Sigmoid colon (tissue), 7 donors: Measurements from ENCODE around the gene PPM1M. TPM values are rescaled to one million over a fixed set of nuclear protein-coding genes. Genes with fewer than 3 reads are reported as not detected.

Experiments
- DNase-seq: peaks from one replicate; pipeline ENCODE4 v3.0.0-alpha.2; 2019
- H3K27ac ChIP-seq, 4 donors: fragments of 200-600 bp; sonication (generic); one replicate each; pipeline ENCODE4 v1.5.1; 2016 to 2019; ENCODE audit warnings: mild to moderate bottlenecking in 1 of 4
- H3K27me3 ChIP-seq, 3 donors: fragments of 200-600 bp; sonication (generic); one replicate each; pipeline ENCODE4 v1.5.1; 2019; ENCODE audit warnings: mild to moderate bottlenecking in 1 of 3
- H3K36me3 ChIP-seq, 4 donors: fragments of 200-600 bp; sonication (generic); one replicate each; pipeline ENCODE4 v1.5.1; 2016 to 2019
- H3K4me1 ChIP-seq, 4 donors: fragments of 200-600 bp; sonication (generic); one replicate each; pipeline ENCODE4 v1.5.1; 2017 to 2019
- H3K4me3 ChIP-seq, 4 donors: fragments of 200-600 bp; sonication (generic); one replicate each; pipeline ENCODE4 v1.5.1; 2017 to 2019; ENCODE audit warnings: mild to moderate bottlenecking in 2 of 4, moderate library complexity in 1 of 4
- H3K9me3 ChIP-seq, 4 donors: fragments of 200-600 bp in 3 of 4; sonication (generic) in 3 of 4; one replicate each; pipeline versions ENCODE4 v1.5.1 to v1.6.1; 2013 to 2019
- CTCF ChIP-seq, 4 experiments: fragments of 450-650 bp in 3 of 4; fragments of 200-600 bp in 1 of 4; IDR thresholded peaks; one replicate each; pipeline ENCODE4 v1.5.1; 2016 to 2019; ENCODE audit warnings: antibody characterized with exemption in 4 of 4, mild to moderate bottlenecking in 3 of 4, moderate library complexity in 2 of 4
- EP300 ChIP-seq, 4 donors: sonication (generic); formaldehyde crosslinking; IDR thresholded peaks; one replicate each; pipeline ENCODE4 v1.6.1; 2017; ENCODE audit warnings: antibody characterized with exemption in 4 of 4
- POLR2A ChIP-seq, 2 donors: fragments of 450-650 bp; IDR thresholded peaks; one replicate each; pipeline ENCODE4 v1.6.1; 2016; ENCODE audit warnings: antibody characterized with exemption in 2 of 2, mild to moderate bottlenecking in 2 of 2, moderate library complexity in 2 of 2
- POLR2AphosphoS5 ChIP-seq, 4 donors: sonication (generic); formaldehyde crosslinking; IDR thresholded peaks; one replicate each; pipeline ENCODE4 v1.6.1; 2017; ENCODE audit warnings: antibody characterized with exemption in 4 of 4
- WGBS, 2 donors: extraction: QIAGEN DNeasy Blood & Tissue Kit; methylation state at CpG; one replicate each; pipeline ENCODE4 v1.1.7; 2013; 5-methylcytosine and 5-hydroxymethylcytosine counted together
- intact Hi-C: fragments of 100-400 bp; cut with DNase I; formaldehyde crosslinking; loops from one replicate; pipeline ENCODE4 v1.15.1; 2023
- polyA plus RNA-seq, 3 donors: library from polyadenylated mRNA; stranded (reverse); fragments of 200-250 nt; gene quantifications; one replicate each; pipeline ENCODE4 v1.2.3, GENCODE V29; 2013
- total RNA-seq, 4 donors: library from RNA; depleted of rRNA; stranded (reverse); fragments of >200 nt; gene quantifications; one replicate each; pipeline ENCODE4 v1.1.0, GENCODE V29; 2016
- donor health status: healthy with polysubstance abuse.
- donor health status: Bipolar disorder and iron deficiency.
- donor health status: healthy.

PPM1M gene
- total and polyA plus RNA-seq, 7 donors: 5.8 to 28.2 (median 21.7) TPM

GRCh38 chr3:52291508-52292181 is 46.1 kb downstream of the PPM1M start:
- no peaks in the 10 kb centered on the region for H3K27me3 ChIP-seq
- no peak overlapping the region for H3K27ac ChIP-seq
- TF ChIP-seq POLR2AphosphoS5 (IDR thresholded peaks at IDR 0.05): no peak
- TF ChIP-seq EP300 (IDR thresholded peaks at IDR 0.05): no peak
- TF ChIP-seq CTCF (IDR thresholded peaks at IDR 0.05): no peak
- TF ChIP-seq POLR2A (IDR thresholded peaks at IDR 0.05): no peak
- H3K4me1 ChIP-seq: peaks cover 0 to 14% (median 8%) of the 10 kb centered on the region in 4 donors
- H3K36me3 ChIP-seq: peaks cover 0 to 24% (median 8%) of the 10 kb centered on the region in 4 donors
- intact Hi-C loops: no loop called here
- H3K9me3 ChIP-seq: no peaks in the 10 kb centered on the region
- WGBS, 2 donors: 50 to 75% methylated on average over 7 of the region's 7 CpGs
- peak; percentile 54 for DNase-seq
- H3K4me3 ChIP-seq: no peak overlapping the region

- no peaks in the 10 kb centered on the region for H3K9me3 ChIP-seq
- H3K27me3 ChIP-seq: no peaks in the 10 kb centered on the region
- H3K4me3 ChIP-seq: no peak overlapping the region
- intact Hi-C loops: no loop called here
- peaks cover 0 to 24% (median 8%) of the 10 kb centered on the region in 4 donors for H3K36me3 ChIP-seq
- 95 to 96% methylated on average over 20 of the region's 20 CpGs for WGBS, 2 donors
- TF ChIP-seq POLR2AphosphoS5 (IDR thresholded peaks at IDR 0.05): no peak
- TF ChIP-seq CTCF (IDR thresholded peaks at IDR 0.05): no peak
- TF ChIP-seq POLR2A (IDR thresholded peaks at IDR 0.05): no peak
- no peak for TF ChIP-seq EP300 (IDR thresholded peaks at IDR 0.05)
- no peak for DNase-seq
- H3K27ac ChIP-seq: no peak overlapping the region
- peaks cover 0 to 6% (median 3%) of the 10 kb centered on the region in 4 donors for H3K4me1 ChIP-seq
These were observed 46.9 kb downstream of the PPM1M start for GRCh38 chr3:52292247-52293065.

GRCh38 chr3:52293491-52294319 is 48.1 kb downstream of the PPM1M start:
- no peaks in the 10 kb centered on the region for H3K9me3 ChIP-seq
- peaks cover 0 to under 1% (median under 1%) of the 10 kb centered on the region in 4 donors for H3K4me1 ChIP-seq
- no peak overlapping the region for H3K4me3 ChIP-seq
- intact Hi-C loops: no loop called here
- no peak overlapping the region for H3K27ac ChIP-seq
- DNase-seq: no peak
- 92% methylated on average over 17 of the region's 17 CpGs for WGBS, 2 donors
- H3K27me3 ChIP-seq: no peaks in the 10 kb centered on the region
- TF ChIP-seq CTCF (IDR thresholded peaks at IDR 0.05) (no peak), POLR2A (IDR thresholded peaks at IDR 0.05) (no peak), POLR2AphosphoS5 (IDR thresholded peaks at IDR 0.05) (no peak), EP300 (IDR thresholded peaks at IDR 0.05) (no peak)
- peaks cover 0 to 24% (median 8%) of the 10 kb centered on the region in 4 donors for H3K36me3 ChIP-seq

GRCh38 chr3:52294320-52295150 is 49.0 kb downstream of the PPM1M start:
- H3K36me3 ChIP-seq: peaks cover 0 to 24% (median 8%) of the 10 kb centered on the region in 4 donors
- no peak for DNase-seq
- 88 to 92% methylated on average over 11 of the region's 11 CpGs for WGBS, 2 donors
- no peak overlapping the region for H3K4me3 ChIP-seq
- no peaks in the 10 kb centered on the region for H3K27me3 ChIP-seq
- H3K9me3 ChIP-seq: no peaks in the 10 kb centered on the region
- TF ChIP-seq EP300 (IDR thresholded peaks at IDR 0.05) (no peak), POLR2A (IDR thresholded peaks at IDR 0.05) (no peak), CTCF (IDR thresholded peaks at IDR 0.05) (no peak), POLR2AphosphoS5 (IDR thresholded peaks at IDR 0.05) (no peak)
- no peak overlapping the region for H3K27ac ChIP-seq
- H3K4me1 ChIP-seq: no peaks in the 10 kb centered on the region
- intact Hi-C loops: no loop called here
